NCI-H187 treated with DMSO at 0.1 percent for 48 hours (cell line): ENCODE results near the gene TP73.

ENCODE experiments used
- DNase-seq: peaks from one replicate; lab custom pipeline; 2025; lab: John Stamatoyannopoulos, UW

TP73 gene

GRCh38 chr1:3653286-3653618 is 936 bp downstream of the TP73 start:
- no peak for DNase-seq

GRCh38 chr1:3654549-3655281 is 2.4 kb downstream of the TP73 start:
- no peak for DNase-seq

DNA sequence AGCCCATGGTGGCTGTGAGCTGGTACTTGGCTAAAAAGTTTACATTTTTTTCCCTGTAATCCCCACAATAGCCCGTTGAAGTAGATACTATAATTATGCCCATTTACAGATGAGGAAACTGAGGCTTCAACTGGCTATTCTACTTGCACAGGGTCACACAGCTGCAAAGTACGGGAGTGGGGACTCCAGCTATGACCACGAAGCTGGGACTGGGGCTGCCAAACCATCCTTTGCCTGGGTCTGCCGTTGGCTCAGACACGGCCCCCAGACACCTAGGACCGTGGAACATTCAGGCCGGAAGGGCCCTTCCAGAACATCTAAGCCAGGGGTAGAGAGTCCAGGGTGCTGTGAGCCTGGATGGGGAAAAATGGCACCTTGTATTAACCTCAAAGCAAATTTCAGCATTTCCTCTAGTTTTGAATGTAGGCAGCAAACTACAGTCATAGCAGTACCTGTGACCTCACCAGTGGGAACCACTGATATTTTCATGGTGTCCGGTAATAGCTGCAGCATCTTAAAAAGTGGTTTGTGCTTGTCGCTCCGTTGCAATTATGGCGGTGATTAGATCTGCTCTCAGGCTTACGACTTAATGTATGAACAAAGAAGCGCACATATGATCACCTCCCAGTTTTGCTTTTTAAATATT is 4.3 kb downstream of the TP73 start:
- DNase-seq = no peak

- DNase-seq = no peak
Measured at GRCh38 chr1:3657096-3657475, 4.8 kb downstream of the TP73 start.

GRCh38 chr1:3657578-3658230 is 5.4 kb downstream of the TP73 start:
- DNase-seq = no peak

- no peak for DNase-seq
Measured at GRCh38 chr1:3658231-3658615, 5.9 kb downstream of the TP73 start.

DNA sequence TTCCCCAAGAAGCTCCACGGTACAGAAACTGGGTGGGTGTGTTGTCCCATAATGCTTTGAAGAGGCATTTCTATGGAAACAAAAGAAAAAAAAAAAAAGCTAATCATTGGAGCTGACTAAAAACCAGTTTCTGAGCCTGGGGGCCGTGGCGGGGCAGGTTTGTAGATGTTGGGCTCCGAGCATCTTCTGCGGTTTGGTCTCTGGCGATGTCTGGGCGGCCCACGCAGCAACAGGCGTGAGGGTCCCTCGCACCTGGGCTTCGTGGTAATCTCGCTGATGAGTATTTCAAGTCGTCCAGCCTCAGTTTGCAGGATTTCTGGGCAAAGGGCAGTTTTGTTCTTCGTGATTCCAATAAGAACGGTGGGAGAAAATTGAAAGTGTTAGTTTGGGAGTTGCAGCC is 6.8 kb downstream of the TP73 start:
- DNase-seq = no peak

DNA sequence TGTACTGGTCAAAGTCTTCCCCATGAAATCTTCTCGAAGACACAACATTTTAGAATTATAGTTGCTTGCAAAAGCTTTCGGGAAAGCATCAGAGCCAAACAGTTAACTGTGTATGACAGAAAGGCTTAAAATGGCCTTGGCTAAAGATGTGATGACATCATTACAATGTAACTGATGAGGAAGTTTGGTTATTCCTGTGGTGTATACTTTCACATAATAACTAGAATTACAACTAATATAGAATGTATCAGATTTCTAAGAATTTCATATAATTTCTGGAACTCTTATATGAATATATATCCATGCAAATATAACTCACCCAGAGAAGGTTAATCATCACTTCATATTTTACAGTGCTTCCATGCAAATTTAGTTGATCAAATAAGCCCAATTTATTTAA is 8.4 kb downstream of the TP73 start:
- DNase-seq = no peak

GRCh38 chr1:3661631-3662030 is 9.3 kb downstream of the TP73 start:
- DNase-seq = no peak

DNA sequence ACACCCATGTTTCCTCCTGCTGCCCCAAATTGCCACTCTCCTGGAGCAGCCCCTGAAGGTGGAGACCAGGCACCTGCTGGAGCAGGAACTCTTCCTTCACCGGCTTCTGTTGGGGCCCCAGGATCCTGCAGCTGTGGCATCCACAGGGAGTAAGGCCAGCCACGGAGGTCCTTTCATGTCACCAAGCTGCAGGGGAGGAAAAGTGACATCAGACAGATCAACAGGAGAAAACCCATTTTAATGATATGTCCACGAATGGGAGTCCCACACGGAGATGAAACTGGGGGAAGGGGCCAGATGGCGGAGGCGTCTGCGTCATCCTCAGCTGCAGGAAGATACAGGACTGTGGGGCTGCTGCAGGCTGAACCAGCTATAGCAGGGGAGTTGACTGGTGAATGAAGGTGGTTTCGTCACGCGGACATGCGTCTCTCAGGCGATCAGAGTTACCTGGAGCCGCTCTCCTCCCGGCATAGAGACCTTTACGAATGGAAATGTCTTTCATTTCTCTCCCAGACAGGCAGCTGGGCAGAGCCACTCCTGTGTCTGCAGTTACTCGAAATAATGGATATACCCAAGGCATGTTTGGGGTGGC is 9.9 kb downstream of the TP73 start:
- DNase-seq = no peak

DNA sequence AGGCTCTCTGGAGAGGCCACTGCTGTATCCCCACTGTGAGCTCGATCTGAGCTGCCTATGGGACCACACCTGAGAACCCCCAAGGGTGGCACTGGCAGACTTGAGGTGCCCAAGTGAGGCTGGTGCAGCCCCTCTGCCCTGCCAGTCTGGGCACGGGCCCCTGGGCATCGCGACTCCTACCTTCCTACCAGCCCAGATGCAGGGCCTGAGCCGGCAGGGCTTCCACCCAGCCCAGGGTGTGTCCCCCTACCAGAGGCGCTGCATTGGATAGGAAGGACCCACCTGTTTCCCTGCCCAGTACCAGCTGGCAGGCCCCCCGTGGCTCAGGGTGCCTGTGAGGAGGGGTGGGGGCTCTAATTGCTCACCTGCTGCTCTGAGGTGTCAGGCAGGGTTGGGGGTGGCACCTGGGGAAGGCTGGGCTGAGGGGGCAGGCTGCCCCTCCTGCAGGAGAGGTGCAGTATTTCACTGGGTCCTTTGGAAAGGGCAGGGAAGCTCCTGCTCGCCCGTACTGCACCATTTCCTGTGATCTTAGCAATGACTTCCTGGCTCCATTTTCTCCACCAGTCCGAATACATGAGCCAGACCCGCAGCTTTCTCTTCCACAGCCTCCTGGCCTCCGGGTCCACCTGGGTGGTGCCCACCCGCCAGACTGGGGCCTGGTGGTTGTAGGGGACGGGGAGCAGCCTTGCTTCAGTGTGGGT is 11.8 kb downstream of the TP73 start:
- DNase-seq = no peak

DNA sequence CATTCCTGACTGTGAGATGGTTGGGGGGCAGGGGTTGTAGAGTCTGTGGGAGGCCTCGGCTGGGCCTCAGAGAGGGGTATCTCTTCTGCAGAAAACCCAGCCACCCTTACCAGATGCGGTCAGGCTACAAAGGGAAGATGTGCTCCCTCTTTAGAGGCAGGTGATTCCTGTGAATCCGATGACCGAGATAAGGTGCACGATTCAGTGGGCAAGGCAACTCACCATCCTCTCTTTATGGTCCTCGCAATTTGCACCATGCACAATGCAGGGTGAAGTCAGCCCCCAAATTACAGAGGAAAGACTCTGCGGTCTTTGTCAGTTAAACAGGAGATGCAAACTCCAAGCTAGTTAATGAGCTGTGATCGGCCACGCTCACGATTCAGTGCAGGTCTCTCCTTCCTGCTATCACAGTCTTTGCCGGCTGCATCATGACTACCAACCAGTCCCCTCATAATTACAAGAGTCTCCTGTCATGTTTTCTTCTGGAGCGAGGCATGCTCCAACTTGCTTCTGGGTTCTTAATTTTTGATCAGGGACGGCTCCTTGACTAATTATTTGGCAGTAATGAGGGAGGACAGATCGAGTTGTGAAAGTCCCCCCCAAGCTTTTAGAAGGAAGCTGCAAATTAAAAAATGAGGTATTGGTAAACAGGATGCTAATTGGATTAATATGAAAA is 12.5 kb downstream of the TP73 start:
- no peak for DNase-seq

- DNase-seq = no peak
Measured at GRCh38 chr1:3668148-3668547, 15.8 kb downstream of the TP73 start.

DNA sequence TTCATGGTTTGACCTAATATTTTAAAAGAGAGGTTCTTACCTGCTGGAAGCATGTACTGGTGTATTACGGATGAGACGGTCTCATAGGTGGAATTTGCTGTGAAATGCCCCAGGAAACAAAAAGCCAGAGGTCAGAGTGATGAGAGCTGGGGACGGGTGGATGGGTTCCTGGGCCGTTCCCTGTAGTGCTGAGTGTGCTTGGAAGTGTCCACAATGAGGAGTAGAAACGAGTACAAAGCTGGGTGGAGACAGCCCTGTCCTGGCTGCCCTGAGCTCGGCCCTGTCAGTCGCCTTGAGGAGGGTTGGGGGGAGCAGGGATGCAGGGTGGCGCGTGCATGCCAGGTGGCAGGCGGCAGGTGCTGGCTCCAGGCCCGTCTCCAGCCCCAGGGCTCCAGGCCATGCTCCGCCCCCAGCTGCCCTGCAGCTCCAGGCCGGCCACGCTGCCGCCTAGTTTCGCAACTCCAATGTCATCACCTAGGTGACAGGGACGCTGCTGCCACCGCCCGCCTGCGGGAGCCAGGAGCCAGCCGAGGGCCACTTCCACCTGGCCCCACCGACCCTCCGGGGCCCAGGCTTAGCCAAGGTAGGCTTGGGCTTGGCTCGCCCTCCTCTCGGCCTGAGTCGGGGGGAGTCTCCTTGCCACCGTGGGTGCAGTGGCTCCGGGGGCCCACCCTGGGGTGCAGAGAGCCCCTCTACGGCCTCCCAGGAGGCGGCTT is 16.4 kb downstream of the TP73 start:
- no peak for DNase-seq

- no peak for DNase-seq
Measured at GRCh38 chr1:3669421-3669821, 17.1 kb downstream of the TP73 start.

DNA sequence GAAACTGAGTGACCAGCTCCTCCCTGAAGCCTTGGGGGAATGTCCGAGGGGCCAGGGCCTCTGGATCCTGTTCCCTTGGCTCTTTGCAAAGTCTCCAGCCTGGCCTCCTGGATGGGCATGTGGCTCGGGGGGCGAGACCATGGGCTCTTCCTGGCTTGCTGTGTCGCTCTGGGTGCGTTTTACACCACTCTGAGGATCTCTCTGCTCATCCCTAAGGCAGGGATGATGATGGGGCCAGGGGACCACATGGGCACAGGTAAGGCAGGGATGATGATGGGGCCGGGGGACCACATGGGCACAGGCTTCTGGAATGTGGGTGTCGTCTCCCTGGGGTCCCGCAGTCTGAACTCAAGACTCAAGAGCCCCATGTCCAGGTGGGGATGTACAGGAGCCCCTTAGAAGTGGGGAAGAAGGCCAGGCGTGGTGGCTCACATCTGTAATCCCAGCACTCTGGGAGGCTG is 17.7 kb downstream of the TP73 start:
- DNase-seq = no peak

DNA sequence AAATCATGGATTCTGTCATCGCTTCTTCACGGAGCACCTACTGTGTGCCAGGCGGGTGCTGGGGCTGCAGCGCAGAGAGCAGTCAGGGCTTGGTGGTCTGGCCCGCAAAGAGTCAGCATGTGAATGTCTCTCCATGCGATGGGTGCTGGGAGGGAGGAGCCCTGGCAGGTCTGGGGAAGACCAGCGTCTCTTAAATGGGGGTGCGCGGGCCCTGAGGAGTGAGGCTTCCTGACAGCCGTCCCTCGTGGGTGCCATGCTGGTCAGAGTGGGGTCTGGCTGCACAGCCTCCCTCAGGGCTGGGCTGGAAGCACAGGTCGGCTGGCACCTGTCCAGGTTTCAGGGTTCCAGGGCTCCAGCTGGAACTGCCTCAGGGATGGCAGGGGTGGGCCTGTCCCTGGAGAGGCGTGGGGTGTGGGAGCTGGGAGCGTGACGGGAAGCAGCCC is 18.5 kb downstream of the TP73 start:
- DNase-seq = no peak

GRCh38 chr1:3671371-3672180 is 19.3 kb downstream of the TP73 start:
- DNase-seq = no peak

DNA sequence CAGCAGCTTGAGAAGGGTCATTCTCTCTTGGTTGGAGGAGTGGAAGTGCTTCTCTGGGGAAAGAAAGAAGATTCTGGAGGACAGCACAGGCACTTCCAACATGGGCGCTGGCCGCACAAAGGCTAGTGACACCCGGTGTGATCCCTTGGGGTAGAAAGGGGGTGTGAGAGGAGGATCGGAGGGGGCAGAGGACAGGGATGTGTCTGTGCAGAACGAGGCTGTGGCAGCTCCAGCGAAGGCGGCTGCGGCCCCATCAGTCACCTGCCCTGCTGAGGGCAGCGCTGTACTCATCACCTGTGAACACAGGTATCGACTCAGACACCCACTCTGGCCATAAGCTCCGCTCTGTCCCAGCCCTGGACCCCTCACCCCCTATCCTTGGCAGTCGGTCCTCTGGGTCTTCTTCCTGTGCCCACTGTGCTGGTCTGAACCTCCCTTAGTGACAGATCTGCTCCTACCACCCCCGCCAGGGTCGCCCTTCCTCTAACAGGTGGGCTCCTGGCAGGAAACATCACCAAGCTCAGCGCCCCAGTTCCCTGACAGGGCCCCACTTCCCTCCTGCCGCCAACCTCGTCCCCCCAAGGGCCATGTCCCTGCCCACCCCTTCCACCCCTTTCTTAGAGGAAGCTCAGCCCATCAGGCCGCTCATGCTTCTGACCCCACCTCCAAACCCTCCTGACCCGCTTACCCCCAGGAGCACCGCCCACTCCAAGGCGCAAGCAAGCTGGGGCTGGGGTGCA is 20.1 kb downstream of the TP73 start:
- no peak for DNase-seq

DNA sequence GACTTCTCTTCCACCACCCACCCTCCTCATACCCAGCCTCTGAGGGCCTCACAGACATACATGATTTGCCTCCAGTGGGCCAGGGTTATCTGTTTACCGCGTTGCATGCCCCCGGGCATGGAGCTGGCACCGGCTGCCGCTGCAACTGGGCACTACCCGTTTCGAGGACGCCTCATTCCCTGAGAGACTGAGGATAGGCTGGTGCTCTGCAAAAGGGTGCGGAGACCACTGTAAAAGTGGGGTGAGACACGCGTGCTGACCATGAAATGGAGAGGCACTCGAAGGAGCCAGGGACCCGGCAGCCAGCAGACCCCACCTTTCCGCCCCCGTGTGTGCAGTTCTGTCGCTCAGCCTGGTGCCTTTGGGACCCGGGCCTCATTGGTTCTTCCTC is 20.6 kb downstream of the TP73 start:
- DNase-seq = no peak
